Embryonic facial prominence (tissue), 1 donor: ENCODE results near the gene SH2D3C.
A peak's percentile ranks its signal among the peaks of the same experiment; 100 is the strongest.
"Not testable (repeated sequence)": the region's sequence is repeated elsewhere in the genome, so short reads cannot be mapped to it uniquely, and the experiment has no call there.

Source experiments
- DNase-seq: peaks from one replicate; pipeline ENCODE4 v3.0.0-alpha.2; 2016; ENCODE audit errors: extremely low spot score

The SH2D3C gene

DNA sequence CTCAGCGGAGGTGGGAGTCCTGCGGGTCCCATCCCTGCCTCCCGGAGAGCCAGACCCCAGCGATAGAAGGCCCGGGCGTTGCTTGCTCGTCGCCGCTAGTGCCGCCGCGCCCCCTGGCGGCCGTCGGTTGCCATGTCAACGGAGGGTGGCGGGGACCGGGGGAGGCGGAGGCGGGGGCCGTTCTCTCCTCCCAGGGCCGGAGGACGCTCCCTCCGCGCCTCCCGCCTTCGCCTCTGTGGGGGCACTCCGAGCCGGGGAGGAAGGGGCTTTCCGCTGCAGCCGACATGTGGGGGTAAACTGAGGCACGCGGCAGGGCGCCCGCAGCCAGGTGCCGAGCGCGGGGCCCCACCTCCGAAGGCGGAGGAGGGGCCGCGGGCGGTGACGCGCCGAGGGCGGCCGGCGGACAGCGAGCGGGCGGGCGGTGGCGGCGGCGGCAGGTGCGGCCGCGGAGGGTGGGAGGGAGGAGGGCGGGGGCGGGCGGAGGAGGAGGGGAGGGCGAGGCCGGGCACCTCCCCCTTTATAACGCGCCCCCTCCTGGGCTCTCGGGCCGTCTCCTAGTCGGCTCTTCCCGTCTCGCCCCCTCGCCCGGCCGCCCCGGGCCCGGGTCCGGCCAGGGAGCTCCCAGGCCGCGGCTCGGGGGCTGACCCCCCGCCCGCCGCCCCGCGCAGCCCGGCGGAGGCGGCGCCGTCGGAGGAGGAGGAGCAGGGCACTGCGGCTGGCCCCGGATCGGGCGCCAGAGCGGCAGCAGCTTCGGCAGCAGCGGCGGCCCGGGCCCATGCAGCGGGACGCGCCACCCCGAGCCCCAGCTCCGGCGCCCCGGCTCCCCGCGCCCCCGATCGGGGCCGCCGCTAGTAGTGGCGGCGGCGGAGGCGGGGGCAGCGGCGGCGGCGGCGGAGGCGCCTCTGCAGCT is 6.8 kb upstream of the SH2D3C start:
- DNase-seq, result peak; percentile 75

DNA sequence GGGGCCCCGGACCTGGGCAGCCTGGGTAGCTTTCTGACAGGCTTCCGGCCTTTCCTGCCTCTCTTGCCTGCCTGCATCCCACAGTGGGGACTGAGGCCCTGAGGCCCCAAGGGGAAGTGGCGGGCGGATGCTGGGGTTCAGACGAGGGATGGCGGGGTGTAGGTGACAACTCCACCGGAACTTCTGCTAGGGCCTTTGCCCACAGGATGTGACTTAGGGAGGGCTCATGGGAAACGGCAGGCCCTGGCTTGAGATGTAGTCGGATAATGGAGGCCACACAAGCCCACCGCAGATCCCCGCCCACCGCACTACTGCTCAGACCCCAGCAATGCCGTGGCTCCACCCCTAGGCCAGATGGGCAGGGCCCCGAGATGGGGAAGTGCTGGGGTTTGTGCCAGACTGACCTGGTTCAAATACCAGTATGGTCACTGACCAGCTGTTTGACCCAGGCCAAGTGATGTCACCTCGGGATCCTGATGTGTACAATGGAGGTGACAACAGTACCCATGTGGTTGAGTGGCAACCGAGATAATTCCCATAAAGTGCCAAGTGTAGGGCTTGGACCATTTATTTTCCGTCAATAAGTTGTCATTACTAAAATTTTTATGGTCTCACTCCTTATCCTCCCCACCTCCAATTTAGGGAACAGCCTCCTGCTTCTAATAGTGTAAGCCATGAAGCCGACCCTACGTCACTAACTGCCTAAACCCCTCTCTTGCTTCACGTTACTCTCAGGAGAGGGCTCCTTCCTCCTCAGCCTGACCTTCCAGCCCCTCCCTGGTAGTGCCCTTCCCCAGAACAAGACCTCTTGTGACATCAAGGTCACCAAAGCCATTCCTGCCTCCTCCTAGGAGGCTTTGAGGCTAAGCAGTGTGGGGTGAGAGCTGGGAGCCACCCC is 4.9 kb upstream of the SH2D3C start:
- DNase-seq, result no peak

DNA sequence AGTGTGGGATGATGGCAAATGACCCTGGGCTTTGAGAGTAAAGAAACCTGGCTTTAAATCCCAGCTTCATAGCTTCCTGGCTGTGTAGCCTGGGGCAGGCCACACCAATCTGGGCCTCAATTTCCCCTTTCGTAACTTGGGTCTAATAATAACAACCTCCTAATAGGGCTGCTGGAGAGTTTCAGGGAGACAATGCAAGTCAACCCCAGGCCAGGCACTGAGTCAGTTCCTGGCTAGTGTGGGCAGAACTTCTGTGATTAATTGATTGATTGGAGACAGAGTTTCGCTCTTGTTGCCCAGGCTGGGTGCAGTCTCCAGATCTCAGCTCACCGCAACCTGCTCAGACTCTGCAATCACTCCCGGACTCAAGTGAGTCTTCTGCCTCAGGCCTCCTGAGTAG is 3.3 kb upstream of the SH2D3C start:
- DNase-seq, result no peak

DNA sequence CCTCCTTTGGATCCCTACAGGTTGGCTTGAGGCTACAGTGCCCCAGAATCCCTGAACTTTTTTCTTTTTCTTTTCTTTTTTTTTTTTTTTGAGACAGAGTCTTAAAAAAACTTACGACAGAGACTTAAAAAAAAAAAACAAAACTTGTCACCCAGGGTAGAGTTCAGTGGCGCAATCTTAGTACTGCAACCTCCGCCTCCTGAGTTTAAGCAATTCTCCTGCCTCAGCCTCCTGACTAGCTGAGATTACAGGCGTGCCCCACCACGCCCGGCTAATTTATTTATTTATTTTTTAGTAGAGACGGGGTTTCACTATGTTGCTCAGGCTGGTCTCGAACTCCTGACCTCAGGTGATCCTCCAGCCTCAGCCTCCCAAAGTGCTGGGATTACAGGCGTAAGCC is 2.4 kb upstream of the SH2D3C start:
- not testable (repeated sequence) for DNase-seq

DNA sequence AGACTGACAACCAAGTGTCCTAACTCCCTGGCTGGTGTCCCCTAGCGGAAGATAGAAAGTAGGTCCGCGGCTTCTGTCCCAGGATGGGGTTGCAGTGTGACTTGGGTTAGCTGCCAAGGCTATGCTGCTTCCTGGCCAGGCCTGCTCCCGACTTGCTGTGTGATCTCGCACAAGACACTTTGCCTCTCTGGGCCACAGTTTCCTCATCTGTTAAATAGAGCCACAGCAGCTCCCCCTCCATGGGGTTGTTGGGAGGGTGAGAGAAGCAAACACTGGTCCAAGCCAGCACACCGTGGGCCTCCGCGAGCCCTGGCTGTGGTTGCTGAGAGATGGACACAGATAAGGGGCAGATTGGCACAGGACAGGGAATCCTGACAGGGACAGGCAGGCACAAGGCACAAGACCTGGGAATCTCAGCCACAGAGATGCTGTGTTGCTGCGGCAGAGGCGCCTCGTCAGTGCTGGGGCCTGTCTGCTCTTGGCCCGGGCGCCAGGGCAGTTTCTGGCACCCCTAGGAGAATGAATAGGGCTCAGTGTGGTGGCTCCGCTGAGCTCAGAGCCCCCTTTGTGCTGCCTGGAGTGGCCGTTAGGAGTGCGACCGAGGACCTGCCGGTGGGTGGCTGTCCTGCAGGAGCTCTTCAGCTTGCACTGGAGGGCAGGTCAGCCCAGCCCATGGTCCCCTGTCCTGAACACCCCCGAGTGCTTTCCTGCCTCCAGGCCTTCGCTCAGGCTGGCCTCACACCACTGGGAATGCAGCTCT is 1.8 kb upstream of the SH2D3C start:
- DNase-seq, result no peak

DNA sequence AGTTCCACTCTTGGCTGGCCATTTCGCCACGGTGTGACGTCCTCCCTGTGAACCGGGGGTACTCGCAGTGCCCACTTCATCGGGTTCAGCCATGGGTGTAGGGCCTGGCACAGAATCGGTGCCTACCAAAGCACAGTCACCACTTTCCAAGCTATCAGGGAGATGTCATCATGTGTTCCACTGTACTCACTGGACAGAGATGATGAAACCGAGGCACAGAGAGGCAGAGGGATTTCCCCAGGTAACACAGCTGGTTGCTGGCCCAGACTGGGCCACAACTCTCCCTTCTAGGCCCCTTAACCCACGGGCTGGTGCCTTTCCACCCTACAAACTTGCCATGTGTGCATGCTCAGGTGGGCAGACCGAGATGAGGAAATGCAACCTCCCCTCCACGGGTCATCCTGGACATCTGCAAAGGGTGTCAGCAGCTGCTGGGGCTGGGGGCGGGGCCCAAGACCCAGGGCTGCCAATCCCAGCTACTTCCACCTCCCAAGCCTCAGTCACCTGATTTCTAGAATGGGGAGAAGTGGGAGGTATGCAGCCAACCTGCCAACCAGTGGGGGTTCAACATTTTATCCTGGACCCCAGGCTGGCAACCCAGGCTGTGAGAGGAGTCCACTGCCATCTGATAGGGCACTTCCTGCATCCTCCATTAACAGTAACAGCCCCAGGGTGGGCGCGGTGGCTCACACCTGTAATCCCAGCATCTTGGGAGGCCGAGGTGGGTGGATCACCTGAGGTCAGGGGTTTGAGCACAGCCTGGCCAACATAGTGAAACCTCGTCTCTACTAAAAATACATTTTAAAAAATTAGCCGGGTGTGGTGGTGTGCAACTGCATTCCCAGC is 893 bp upstream of the SH2D3C start:
- no peak for DNase-seq

DNA sequence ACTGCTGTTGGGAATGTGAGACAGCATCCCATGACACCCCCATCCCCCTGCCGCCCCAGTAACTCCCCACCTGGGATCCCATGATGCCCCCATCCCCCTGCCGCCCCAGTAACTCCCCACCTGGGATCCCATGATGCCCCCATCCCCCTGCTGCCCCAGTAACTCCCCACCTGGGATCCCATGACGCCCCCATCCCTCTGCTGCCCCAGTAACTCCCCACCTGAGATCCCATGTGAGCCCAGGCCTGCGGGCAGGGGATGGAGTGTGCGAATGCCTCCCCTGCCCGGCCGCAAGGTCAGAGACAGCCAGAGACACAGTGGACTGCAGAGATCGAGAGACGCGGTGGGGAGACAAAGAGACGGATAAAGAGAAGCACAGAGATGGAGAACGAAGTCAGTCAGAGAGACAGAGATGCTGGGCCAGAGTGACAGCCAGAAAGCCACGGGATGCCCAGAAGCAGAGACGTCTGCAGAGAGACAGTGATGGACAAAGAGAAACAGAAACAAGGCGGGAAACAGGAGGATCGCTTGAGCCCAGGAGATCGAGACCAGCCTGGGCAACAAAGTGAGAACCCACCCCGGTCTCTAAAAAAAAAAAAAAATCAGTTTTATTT is 992 bp downstream of the SH2D3C start:
- no peak for DNase-seq

DNA sequence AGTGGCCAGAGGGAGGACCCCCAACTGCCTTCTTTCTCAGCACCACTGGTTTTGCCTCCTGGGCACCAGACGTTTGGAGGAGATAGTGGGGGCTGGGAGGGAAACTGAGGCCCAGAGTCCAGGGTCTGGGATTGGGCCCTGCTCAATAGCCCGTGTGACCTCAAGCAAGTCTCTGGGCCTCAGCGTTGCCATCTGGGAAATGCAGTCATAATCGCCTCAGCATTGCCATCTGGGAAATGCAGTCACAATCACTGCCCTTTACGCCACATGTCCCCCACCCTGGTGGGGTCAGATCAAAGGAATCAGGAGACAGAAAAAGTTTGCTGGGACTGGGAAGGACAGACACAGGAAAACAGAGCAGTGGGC is 1.6 kb downstream of the SH2D3C start:
- no peak for DNase-seq

DNA sequence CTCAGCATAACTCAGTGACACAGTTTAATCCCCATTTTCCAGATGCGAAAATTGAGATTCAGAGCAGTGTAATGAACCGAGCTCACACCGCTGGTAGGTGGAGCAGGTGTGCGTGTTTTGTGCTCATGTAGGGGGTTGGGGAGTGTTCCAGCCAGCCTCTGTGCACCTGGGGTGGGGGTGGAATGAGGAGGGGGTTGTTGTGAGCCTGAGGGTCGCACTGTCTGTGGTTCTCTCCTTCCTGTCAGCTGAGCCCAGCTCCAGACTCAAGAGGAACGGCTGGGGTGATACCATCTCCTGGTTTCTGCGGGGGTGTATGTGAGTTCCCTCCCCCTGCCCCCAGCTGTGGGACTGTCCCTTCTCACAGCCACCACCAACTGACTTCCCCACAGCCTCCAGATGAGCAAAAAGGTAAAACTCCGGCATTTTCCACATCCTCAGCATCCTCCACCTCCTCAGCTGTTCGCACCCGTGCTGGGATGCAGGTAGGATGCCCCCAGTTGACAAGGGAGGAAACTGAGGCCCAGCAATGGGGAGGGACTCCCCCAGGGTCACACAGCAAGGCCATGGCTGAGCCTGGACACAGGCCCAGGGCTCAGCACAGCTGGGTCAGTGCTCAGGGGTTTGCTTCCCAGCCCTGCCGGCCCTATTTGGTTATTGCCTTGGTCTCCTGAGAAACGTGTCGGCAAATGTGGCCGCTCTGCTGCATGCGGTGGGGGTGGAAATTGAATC is 2.1 kb downstream of the SH2D3C start:
- DNase-seq, result no peak

DNA sequence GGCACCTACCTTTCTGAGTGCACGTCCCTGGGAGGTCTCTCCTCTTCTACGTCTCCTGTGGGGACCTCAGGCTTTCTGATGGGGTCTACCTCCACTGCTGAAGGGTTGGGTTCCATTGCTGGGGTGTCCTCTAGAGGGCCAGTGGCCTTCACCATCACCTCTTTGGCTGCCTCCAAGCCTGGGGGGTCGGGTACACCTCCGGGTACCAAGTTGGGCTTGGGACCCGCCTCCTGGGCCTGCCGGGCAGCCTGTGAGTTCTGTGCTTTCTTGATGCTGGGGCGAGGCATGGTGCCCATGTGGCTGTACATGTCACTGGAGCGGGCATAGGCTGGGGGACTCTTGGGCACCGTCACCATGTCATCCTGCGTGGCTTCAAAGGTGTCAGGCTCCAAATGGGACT is 4.5 kb downstream of the SH2D3C start:
- DNase-seq, result no peak

DNA sequence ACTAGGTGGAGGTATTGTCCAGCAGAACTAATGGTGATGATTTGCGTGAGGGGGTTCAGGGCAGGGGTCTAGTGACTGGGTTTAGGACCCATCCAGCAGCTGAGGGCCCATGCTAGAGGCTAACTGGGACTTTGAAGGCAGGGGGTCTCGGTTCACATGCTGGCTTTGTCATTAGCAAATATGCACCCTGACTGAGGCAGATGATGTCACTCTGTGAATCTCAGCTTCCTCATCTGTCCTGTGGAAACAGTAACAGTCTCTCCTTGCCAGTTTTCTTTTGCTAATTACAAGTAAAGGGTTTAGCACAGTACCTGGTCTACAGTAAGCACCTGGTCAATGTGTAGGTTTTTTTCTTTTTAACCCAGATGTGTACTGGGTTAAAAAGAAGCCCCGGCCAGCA is 5.2 kb downstream of the SH2D3C start:
- no peak for DNase-seq

DNA sequence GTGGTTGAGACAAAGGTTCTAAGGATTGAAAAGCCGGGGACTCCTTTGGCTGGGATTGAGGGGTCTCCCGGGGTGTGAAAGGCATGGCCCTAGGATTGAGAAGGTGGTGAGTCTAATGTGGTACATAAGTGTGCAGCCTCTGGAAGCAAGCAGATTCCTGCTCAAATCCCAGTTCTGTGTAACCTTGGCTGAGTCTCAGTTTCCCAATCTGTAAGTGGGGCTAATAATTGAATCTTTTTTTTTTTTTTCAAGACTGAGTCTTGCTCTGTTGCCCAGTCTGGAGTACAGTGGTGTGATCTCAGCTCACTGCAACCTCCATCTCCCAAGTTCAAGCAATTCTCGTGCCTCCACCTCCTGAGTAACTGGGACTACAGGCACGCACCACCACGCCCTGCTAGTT is 5.9 kb downstream of the SH2D3C start:
- DNase-seq, result no peak

DNA sequence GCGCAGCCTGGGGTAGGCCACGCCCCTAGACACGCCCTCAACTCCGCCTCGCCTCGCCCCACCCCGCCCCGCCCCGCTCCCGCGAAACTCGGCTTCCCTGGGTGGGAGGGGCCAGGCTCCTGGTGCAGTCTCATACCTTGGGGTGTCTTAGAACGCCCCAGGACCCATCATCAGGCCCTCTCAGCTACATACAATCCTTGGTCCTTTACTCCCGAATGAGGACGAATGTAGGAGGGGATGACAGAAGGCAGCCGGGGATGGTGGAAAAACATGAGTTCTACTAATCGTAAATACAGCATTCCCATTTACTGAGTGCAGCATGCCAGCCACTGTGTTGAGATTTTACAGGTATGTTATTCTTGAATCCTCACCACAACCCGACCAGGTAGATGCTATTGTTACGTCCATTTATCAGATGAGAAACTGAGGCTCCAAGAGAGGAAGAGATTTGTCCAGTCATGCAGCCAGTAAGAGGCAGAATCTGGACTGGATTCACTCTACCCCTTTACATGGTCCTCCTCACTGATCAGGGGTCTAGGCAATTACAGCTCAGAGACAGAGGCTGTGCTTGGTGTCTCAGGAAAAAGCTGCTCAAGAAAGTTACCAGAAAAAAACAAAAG is 6.8 kb downstream of the SH2D3C start:
- no peak for DNase-seq

DNA sequence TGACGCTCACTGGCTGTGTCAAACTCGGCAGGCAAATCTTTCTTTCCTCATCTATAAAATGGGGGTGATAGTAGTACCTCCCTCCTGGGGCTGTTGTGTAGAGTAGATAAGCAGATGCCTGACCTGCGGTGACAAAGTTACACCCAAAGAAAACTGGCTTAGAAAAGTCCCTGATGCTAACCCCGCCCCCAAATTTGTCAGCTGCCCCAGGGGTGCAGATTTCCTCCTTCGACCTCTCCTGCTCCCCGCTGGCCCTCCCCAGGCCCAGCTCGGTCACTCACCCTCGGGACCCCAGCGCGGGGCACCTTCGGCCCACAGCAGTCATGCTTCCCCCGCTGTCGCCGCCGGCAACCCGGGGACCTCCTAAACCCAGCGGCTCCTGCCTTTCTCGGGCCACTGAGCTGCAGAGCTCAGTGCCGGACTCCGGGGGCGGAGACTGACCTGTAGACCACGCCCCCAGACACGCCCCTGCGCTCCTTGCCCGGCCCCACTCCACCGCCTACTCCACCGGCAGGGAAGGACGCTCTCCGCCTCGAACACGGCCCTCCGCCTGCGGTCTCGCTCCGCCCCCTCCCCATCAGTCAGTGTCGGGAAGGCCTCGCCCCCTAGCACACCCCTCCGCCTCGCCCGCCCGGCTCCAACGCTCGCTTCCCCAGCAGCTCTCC is 7.4 kb downstream of the SH2D3C start:
- DNase-seq, result peak; percentile 97

DNA sequence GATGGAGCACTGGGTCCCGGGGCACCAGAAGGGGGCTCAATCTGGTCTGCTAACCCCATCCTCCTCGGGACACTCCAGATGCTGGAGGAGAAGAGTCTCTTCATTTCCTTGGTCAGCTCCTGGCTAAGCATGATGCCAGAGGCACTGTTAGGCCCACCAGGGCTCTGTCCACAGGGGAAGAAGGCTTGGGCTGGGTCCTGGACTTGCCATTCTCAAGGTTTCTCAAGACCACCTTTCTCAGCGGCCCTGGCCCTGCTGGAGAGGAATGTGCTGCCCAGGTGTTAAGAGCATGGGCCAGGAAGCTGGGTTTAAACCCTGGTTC is 7.9 kb downstream of the SH2D3C start:
- no peak for DNase-seq

DNA sequence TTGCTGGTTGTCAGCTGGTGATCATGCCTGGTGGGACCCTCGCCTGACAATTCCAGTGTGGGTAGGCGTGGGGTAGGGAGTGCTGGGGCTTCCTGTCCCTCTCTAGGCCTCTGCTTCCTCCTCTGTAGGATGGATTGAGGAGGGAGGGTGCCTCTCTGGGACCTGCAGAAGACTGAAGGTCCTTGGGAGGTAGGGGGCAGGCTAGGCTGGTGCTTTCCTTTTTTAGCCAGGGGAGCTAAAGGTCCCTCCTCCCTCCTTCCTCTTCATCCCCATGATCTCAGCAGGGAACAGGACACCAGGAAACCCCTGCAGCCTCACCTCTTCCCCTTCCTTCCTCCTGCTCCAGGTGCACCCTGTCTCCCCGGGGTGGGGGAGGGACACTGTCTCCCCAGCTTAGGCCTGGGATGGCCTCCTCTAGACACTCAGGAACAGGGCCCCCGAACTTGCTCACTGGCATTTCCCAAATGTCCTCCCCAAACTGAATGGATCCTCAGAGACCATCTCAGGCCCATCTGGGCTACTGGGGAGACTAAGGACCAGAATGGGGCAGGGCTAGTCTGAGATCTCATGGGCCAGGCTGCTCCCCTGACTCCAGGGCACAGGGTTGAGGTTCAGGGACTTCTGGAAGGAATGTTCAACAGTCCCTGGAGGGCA is 8.4 kb downstream of the SH2D3C start:
- DNase-seq, result no peak

DNA sequence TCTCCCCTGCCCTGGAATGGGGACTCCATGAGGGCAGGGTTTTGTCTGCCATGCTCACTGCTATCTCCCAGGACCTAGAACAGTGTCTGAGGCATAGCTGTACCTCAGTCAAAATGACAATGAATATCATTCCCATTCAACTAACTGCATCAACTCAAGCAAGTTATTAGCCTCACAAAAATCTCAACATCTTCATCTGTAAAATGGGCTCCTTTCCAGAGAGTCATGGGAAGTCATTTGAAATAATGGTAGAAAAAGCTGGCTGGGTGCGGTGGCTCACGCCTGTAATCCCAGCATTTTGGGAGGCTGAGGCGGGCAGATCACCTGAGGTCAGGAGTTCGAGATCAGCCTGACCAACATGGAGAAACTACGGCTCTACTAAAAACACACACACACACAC is 9.4 kb downstream of the SH2D3C start:
- DNase-seq, result no peak

DNA sequence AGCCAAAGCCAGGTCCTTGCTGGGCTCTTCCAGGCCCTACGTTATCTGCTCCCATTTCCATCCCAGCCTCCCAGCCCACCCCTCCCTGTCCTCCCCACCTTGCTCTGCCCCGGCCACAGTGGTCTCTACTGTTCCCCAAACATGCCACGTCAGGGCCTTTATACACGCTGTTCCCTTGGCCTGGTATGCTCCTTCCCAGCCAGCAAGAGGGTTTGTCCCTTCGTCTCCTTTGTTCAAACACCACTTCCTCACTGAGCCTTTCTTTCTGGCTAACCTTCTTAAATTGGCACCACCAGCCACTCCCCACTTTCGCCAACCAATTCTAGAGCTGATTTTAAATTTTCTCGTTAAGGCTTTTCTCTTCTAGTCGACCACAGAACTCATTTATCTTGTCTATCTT is 9.8 kb downstream of the SH2D3C start:
- DNase-seq, result no peak

DNA sequence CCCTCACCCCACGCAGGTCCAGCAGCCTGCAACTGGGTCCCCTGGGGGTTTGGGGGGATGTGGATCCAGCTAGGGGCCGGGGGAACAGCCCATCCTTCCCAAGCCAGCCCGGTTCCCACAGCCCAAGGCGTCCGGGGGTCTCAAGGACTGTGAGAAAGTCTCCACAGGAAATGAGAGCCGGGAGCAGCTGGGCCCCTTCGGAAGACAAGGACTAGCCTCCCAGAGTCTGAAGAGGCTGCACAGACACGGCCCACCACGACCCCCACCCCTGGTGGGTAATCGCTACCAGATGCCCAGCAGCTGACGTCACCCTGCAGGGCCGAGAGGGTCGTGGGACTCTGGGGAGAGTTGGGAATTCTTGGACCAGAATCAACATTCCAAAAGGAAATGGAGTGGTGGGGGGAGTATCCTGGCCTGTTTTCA is 10.5 kb downstream of the SH2D3C start:
- DNase-seq, result peak; percentile 54
